Choroid plexus epithelial cell (primary cell): Measurements from ENCODE around the gene PALM3.

ENCODE experiments used
- DNase-seq: peaks from one replicate; pipeline ENCODE4 v3.0.0-alpha.2; 2010; ENCODE audit warnings: low read depth
- H3K4me3 ChIP-seq: 2 replicates; pipeline ENCODE4 v1.5.1; 2011; ENCODE audit warnings: low read depth, mild to moderate bottlenecking, control low read depth, low read length, moderate library complexity
- TF ChIP-seq, protein P1 (sequence below): conservative IDR thresholded peaks from 2 replicates; pipeline ENCODE4 v1.5.1; 2011; ENCODE audit warnings: low read depth, mild to moderate bottlenecking, control low read depth, inconsistent platforms, low read length, moderate library complexity

The PALM3 gene, protein sequence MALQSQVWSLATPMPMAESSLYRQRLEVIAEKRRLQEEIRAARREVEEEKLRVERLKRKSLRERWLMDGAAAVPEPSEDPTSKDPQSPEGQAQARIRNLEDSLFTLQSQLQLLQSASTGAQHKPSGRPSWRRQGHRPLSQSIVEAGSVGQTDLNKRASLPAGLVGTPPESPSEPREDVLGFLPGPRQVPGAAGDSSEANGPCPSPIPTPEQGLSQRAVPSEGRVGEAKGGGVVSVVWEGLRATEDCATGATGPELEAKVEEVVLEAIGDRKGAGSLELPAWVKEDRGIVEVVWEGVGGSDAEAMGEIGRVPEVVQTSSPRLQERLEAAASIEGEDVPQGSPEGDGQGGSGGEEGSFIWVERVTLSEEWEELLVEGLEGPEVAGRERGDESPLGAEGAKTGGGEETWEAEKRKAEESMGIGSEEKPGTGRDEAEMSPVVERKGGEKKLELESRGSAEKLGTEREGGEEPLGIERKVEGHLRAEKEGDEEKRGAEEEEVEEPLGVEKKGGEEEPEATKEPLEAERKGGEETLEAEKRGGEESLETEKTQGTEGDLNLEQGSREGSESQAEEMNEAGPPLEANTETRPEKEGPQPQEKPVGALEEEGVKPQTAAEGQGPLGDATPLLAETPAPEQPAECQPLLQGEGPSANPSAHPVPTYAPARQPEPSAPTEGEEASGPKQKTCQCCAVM

DNA sequence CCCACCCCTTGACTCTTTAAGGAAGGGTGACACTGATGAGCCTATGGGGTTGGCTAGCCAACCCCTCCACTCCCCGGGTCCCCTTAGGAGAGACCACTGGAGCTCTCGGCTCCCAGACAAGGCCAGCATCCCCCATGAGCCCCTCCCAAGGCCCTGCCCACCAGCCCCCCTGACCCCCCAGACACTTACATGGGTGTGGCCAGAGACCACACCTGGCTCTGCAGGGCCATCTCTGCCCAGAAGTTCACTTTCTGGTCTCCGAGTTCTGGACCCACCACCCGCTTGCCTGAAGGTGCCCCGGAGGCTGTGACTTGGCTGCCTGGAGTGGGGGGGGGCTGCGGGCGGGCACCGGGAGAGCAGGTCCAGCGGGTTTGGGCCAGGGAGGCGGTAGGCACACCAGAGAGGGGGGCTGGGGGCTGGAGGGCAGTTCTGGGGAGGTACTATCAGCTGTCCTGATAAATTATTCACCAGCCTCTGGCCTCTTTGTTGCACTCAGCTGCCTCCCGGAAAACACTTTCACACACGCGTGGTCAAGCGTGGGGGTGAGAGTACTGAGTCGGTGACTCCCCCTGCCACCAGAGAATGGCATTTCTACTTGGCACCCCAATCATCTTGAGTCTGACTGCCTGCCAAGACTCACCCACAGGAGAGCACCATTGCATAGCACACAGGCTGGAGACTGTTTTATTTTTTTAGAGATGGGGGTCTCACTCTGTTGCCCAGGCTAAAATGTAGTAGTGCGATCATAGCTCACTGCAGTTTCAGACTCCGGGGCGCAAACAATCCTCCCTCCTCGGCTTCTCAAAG, at the start of gene PALM3:
TSS of gene PALM3 (minus strand) at position 326 of the 807 bp plus-strand sequence. CDS start at position 230, 96 bp downstream.
- DNase-seq, result no peak
- H3K4me3 ChIP-seq, result no peak within 1 kb of the TSS
- TF ChIP-seq, protein P1, sequence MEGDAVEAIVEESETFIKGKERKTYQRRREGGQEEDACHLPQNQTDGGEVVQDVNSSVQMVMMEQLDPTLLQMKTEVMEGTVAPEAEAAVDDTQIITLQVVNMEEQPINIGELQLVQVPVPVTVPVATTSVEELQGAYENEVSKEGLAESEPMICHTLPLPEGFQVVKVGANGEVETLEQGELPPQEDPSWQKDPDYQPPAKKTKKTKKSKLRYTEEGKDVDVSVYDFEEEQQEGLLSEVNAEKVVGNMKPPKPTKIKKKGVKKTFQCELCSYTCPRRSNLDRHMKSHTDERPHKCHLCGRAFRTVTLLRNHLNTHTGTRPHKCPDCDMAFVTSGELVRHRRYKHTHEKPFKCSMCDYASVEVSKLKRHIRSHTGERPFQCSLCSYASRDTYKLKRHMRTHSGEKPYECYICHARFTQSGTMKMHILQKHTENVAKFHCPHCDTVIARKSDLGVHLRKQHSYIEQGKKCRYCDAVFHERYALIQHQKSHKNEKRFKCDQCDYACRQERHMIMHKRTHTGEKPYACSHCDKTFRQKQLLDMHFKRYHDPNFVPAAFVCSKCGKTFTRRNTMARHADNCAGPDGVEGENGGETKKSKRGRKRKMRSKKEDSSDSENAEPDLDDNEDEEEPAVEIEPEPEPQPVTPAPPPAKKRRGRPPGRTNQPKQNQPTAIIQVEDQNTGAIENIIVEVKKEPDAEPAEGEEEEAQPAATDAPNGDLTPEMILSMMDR, result no peak

DNA sequence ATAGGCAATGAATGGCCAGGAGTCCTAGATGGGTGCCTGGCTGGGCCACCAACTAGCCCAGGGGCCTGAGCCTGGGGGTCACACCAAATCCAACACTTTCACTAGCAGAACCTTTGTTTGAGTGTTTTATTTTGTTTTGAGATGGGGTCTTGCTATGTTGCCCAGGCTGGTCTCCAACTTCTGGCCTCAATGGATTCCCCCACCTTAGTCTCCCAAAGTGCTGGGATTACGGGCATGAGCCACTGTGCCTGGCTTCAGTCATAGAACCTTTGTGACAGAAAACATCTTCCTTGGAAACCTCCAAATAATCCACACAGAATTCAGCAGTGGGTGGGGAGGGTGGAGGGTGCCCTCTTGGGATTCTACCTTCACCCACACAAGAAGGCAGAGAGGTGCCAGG, 49.6 kb upstream of the PALM3 start:
- TF ChIP-seq, protein P1, result no peak
- no peak for DNase-seq
- no peak overlapping the region for H3K4me3 ChIP-seq

DNA sequence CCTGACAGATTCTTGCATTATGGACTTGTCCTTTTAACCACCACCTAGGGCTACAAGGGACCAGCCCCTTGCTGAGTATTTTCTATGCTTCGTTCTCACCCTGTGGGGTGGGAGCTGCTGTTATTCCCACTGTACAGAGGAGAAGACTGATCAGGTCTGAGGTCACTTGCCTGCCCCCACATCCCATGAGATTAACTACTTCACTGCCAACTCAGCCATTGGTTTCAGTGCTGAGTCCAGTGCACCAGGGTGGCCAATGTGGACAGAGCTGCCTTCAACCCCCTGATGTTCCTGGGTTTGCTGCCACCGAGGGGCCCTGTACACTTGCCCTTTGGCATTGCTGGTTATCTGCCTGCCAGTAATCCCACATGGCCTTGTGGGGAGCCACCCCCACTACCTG, 48.8 kb upstream of the PALM3 start:
- TF ChIP-seq, protein P1, result no peak
- no peak overlapping the region for H3K4me3 ChIP-seq
- DNase-seq, result no peak

DNA sequence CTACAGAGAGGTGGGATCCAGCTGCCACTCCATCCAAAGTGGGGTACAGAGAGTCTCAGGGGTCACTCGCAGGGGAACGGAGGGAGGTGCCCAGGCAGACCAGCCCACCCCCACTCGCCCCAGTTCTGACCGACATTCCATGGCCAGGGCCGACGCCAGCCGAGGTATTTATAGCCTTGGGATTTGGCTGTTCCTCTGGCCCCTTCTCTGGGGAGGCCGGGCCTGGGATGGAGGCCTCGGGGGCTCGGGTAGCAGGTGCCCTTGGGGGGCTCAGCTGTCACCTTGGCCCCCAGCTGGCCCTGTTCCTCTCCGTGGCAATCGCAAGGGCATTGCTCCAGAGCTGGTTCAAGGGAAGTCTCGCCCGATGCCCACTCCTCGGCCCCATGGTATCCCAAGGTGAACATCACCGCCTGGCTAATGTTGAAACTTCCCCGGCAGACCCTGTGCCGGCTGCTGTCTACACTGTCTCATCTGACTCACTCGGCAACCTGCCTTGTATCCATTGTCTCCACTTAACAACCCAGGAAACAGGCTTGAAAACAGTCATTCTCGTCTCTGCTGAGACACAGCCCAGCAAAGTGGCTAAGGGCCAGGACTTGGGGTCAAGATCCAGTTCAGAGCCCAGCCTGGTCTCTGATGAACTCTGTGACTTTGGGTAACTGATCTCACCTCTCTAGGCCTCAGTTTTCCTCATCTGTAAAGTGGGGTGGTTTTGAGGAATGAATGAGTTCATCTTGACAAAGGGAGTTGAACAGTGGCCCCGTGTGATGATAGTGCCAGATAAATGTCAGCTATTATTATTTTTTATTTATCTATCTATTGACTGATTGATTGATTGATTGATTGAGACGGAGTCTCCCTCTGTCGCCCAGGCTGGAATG, 45.9 kb upstream of the PALM3 start:
- DNase-seq, result no peak
- TF ChIP-seq, protein P1, result no peak
- no peak overlapping the region for H3K4me3 ChIP-seq

DNA sequence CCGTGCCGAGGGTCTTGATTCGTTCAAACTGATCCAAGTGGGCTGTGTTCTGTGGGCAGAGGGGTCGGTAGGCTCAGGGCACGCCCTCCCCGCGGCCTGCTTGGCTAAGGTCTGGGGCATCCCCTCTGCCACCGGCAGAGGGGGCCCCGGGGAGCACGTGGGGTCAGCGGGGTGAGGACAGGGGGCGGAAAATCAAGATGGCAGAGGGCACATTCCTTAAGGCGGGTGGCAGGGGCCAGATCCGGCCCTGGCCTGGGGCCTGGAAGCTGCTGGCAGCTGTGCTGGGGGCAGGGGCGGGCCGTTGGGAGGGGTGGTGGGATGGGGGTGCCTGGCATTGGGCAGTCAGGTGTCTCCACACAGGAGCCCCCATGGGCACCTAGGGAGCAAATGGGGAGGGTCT, 45.0 kb upstream of the PALM3 start:
- no peak for DNase-seq
- H3K4me3 ChIP-seq, result no peak overlapping the region
- TF ChIP-seq, protein P1, result no peak

DNA sequence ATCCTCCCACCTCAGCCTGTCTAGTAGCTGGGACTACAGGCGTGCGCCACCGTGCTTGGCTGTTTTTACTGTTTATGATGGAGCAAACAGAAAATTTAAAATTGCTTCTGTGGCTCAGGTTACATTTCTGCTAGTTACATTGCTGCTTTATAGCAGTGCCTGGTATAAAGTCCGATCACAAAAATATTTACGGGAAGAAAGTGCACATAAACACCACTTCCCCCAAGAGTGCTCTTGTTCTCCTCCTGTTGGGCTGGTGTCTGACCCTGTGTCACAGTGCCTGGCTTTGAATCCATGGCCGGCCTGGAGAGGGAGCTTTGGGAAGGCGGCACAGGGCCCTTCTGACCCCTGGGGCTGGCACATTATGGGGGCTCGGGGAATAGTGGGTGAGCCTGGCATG, 43.8 kb upstream of the PALM3 start:
- TF ChIP-seq, protein P1, result no peak
- DNase-seq, result no peak
- no peak overlapping the region for H3K4me3 ChIP-seq
